K562 (cell line): ENCODE measurements around the gene ELOB.

Source experiments
- CHD2 ChIP-seq: IDR thresholded peaks from 2 replicates; pipeline ENCODE4 v1.6.1; 2011; ENCODE audit warnings: low read depth, low read length
- JUN ChIP-seq, 2 experiments: sonication (generic) in 1 of 2; formaldehyde crosslinking in 1 of 2; IDR thresholded peaks; 2 replicates each; pipeline versions ENCODE4 v1.6.1 to v1.8.0; 2012 to 2022; ENCODE audit warnings: borderline replicate concordance in 2 of 2, mild to moderate bottlenecking in 2 of 2, improper control_type of control experiment in 1 of 2, low read depth in 1 of 2, low read length in 1 of 2, missing genetic modification reagents in 1 of 2
- KAT7 ChIP-seq: sonication (generic); formaldehyde crosslinking; IDR thresholded peaks from 2 replicates; pipeline ENCODE4 v1.8.0; 2022; ENCODE audit warnings: missing genetic modification reagents, mild to moderate bottlenecking, borderline replicate concordance
- USF1 ChIP-seq: sonication (generic); formaldehyde crosslinking; IDR thresholded peaks from 2 replicates; pipeline ENCODE4 v1.9.0; 2022; ENCODE audit warnings: mild to moderate bottlenecking, missing genetic modification reagents
- ZNF239 ChIP-seq: fragments of 250-450 bp; sonication (Bioruptor Pico); IDR thresholded peaks from 2 replicates; pipeline ENCODE4 v1.4.0; 2020; ENCODE audit warnings: mild to moderate bottlenecking
- TF ChIP-seq, protein P1 (sequence below), 3 experiments: IDR thresholded peaks in 2 of 3; conservative IDR thresholded peaks in 1 of 3; 2 replicates each; pipeline ENCODE4 v1.5.1; 2011 to 2012; ENCODE audit warnings: low read length in 3 of 3, mild to moderate bottlenecking in 3 of 3, control low read depth in 2 of 3, improper control_type of control experiment in 1 of 3, inconsistent platforms in 1 of 3, low read depth in 1 of 3, mixed read lengths in 1 of 3, moderate library complexity in 1 of 3; ENCODE audit not compliant: insufficient read depth in 2 of 3

- TF ChIP-seq JUN (IDR thresholded peaks at IDR 0.05; ENCODE audit: borderline replicate concordance, low read depth, low read length): no peak
- no peak for TF ChIP-seq JUN (CRISPR knock-in tag; IDR thresholded peaks at IDR 0.05; ENCODE audit: borderline replicate concordance)
- TF ChIP-seq KAT7 (CRISPR knock-in tag): no peak
- TF ChIP-seq CHD2: no peak
- no peak for TF ChIP-seq USF1
- TF ChIP-seq, protein P1, sequence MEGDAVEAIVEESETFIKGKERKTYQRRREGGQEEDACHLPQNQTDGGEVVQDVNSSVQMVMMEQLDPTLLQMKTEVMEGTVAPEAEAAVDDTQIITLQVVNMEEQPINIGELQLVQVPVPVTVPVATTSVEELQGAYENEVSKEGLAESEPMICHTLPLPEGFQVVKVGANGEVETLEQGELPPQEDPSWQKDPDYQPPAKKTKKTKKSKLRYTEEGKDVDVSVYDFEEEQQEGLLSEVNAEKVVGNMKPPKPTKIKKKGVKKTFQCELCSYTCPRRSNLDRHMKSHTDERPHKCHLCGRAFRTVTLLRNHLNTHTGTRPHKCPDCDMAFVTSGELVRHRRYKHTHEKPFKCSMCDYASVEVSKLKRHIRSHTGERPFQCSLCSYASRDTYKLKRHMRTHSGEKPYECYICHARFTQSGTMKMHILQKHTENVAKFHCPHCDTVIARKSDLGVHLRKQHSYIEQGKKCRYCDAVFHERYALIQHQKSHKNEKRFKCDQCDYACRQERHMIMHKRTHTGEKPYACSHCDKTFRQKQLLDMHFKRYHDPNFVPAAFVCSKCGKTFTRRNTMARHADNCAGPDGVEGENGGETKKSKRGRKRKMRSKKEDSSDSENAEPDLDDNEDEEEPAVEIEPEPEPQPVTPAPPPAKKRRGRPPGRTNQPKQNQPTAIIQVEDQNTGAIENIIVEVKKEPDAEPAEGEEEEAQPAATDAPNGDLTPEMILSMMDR (IDR thresholded peaks at IDR 0.05 in 2 of 3, conservative IDR thresholded peaks at IDR 0.05 in 1 of 3; ENCODE audit: insufficient read depth in 2 of 3, low read depth in 1 of 3, low read length in 3 of 3): no peak
- TF ChIP-seq ZNF239 (CRISPR knock-in tag): no peak
Observed at GRCh38 chr16:2745116-2745890, 31.8 kb downstream of the ELOB start.
